Measurements from ENCODE around the gene CDH4. TPM values are rescaled to one million over a fixed set of nuclear protein-coding genes. Genes with fewer than 3 reads are reported as not detected.
A peak's percentile ranks its signal among the peaks of the same experiment; 100 is the strongest.

The CDH4 gene
- total RNA-seq, 6 donors from 2014 or later: 0.20 to 1.0 (median 0.40) TPM; not detected in 1

GRCh38 chr20:61951695-61952533 lies 699.9 kb downstream of the CDH4 start:
- ATAC-seq (ENCODE audit: low FRiP score in 2 of 2) (peak in 1 of 2 donors; percentile 56), DNase-seq (peak; percentile 19 to 50)
- TF ChIP-seq POLR2AphosphoS5 (IDR thresholded peaks at IDR 0.05) (no peak), CTCF (IDR thresholded peaks at IDR 0.05) (no peak), EP300 (IDR thresholded peaks at IDR 0.05) (no peak), POLR2A (IDR thresholded peaks at IDR 0.05) (no peak)
- Histone ChIP-seq H3K36me3 (no peaks in the 10 kb centered on the region), H3K27me3 (peaks cover 0 to 13% (median 0%) of the 10 kb centered on the region in 4 donors), H3K4me3 (no peak overlapping the region), H3K9me3 (no peaks in the 10 kb centered on the region), H3K27ac (no peak overlapping the region), H3K4me1 (no peaks in the 10 kb centered on the region)
- WGBS, 2 donors: 29 to 41% methylated on average over 4 to 15 of the region's 22 CpGs

DNA sequence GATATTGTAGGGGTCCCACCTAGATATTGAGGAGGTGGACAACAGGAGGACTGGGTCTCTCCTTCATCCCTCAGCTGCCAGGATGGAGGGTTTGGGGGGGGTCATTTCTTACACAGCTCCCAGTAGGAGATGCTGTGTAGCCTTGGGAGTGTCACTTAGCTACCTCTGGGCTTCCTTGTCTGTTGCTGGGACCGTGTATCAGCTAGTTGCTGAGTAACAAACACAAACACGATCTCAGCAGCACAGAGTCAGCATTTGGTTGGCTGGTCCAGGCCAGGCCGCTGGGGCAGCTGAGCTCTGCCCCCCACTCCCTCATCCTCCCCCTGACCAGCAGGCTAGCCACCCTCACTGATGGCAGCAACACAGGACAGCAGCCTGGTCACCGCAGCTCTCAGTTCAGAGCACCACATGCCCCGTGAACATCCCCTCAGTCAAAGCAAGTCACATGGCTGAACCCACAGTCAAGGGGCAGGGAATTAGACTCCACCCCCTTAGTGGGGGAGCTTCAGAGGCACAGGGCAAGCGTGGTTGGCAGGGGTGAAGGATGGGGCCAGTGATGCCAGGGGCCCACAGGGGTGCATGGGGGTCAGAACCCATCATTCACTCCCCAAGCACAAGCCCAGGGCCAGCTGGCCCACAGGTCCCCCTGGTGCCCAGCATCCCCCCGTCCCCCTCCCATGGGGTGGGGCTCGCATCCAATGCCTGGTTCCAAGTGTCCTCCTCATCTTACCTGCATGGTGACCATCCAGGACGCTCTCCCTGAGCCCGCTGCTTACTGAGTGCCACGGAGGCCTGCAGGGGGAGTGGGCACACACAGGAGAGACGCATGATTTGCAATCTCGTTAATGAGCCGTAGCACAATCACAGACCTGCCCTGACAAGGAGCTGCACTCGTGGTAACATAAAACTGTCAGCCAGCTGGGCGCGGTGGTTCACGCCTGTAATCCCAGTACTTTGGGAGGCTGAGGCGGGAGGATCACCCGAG lies 701.3 kb downstream of the CDH4 start:
- H3K4me1 ChIP-seq: no peaks in the 10 kb centered on the region
- DNase-seq (peak in 1 of 2 donors; percentile 16), ATAC-seq (ENCODE audit: low FRiP score in 2 of 2) (no peak)
- no peaks in the 10 kb centered on the region for H3K36me3 ChIP-seq
- H3K9me3 ChIP-seq: no peaks in the 10 kb centered on the region
- TF ChIP-seq EP300 (IDR thresholded peaks at IDR 0.05) (no peak), CTCF (IDR thresholded peaks at IDR 0.05) (no peak)
- peaks cover 0 to 13% (median 0%) of the 10 kb centered on the region in 4 donors for H3K27me3 ChIP-seq
- H3K4me3 ChIP-seq: no peak overlapping the region
- WGBS, 2 donors: 81 to 83% methylated on average over 12 to 20 of the region's 20 CpGs
- H3K27ac ChIP-seq: no peak overlapping the region

DNA sequence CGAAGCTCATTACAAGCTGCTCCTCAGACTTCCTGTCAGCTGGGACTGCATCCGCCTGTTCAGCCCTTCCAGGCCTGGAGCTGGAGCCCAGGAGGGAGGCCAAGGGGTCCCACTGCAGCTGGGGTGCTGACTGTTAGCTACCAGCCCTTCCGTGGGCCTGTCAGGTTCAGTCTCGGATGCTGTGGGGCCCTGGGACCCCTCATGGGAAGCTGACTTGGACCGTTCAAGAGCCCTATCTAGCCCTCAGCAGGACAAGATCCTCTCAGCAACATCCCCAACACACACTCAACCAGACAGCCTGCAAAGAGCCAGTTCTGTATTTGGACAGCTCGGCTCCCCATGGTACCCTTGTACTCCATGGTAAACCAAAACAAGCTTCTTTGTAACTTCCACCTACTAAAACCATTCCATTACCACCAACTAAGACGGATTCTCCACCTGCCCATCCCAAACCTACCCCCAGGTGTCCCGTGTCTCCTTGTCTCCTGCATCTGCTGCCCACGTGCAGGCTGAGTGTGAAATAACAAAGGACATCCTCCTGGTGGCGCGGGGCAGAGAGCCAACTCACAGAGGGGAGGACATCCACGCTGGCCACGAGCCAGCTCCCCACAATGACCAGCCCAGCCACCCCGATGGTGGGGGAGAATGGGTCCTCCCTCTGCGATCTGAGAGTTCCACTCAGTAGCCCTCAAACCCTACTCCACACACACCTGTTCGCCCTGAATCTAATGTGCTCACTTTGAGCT lies 702.4 kb downstream of the CDH4 start:
- ATAC-seq (ENCODE audit: low FRiP score in 2 of 2) (no peak), DNase-seq (peak in 1 of 2 donors; percentile 15)
- TF ChIP-seq CTCF (IDR thresholded peaks at IDR 0.05): no peak
- no peak for TF ChIP-seq EP300 (IDR thresholded peaks at IDR 0.05)
- no peak for TF ChIP-seq POLR2A (IDR thresholded peaks at IDR 0.05)
- TF ChIP-seq POLR2AphosphoS5 (IDR thresholded peaks at IDR 0.05): no peak
- Histone ChIP-seq H3K27me3 (peaks cover 0 to 13% (median 0%) of the 10 kb centered on the region in 4 donors), H3K27ac (no peak overlapping the region), H3K9me3 (no peaks in the 10 kb centered on the region), H3K4me3 (no peak overlapping the region), H3K36me3 (no peaks in the 10 kb centered on the region), H3K4me1 (no peaks in the 10 kb centered on the region)
- WGBS, 2 donors: 56 to 62% methylated on average over 16 of the region's 16 CpGs

- ATAC-seq (ENCODE audit: low FRiP score in 2 of 2) (no peak), DNase-seq (no peak)
- Histone ChIP-seq H3K4me3 (no peak overlapping the region), H3K36me3 (no peaks in the 10 kb centered on the region), H3K9me3 (no peaks in the 10 kb centered on the region), H3K27me3 (peaks cover 0 to 13% (median 0%) of the 10 kb centered on the region in 4 donors), H3K27ac (no peak overlapping the region), H3K4me1 (no peaks in the 10 kb centered on the region)
- TF ChIP-seq EP300 (IDR thresholded peaks at IDR 0.05) (no peak), POLR2AphosphoS5 (IDR thresholded peaks at IDR 0.05) (no peak), CTCF (IDR thresholded peaks at IDR 0.05) (no peak), POLR2A (IDR thresholded peaks at IDR 0.05) (no peak)
- WGBS, 2 donors: 51 to 60% methylated on average over 6 of the region's 6 CpGs
These were observed 703.8 kb downstream of the CDH4 start for GRCh38 chr20:61955668-61956395.

Data from upper lobe of left lung (tissue), 6 donors.